Prostate gland (tissue), 2 donors: ENCODE data around the gene KCNK4. TPM values are rescaled to one million over a fixed set of nuclear protein-coding genes. Genes with fewer than 3 reads are reported as not detected.
"Not testable (repeated sequence)": the region's sequence is repeated elsewhere in the genome, so short reads cannot be mapped to it uniquely, and the experiment has no call there.

Source experiments
- DNase-seq: peaks from one replicate; pipeline ENCODE4 v3.0.0-alpha.2; 2019; ENCODE audit warnings: low spot score
- H3K27ac ChIP-seq, 2 donors: fragments of 200-600 bp; sonication (generic); 2 replicates each; pipeline ENCODE4 v1.5.1; 2017 to 2019
- H3K27me3 ChIP-seq: fragments of 200-600 bp; sonication (generic); replicated peaks from 2 replicates; pipeline ENCODE4 v1.5.1; 2019; ENCODE audit not compliant: insufficient read depth
- H3K36me3 ChIP-seq, 2 donors: fragments of 200-600 bp; sonication (generic); 1 replicate in 1 of 2; 2 replicates in 1 of 2; pipeline versions ENCODE4 v1.5.1 to v1.8.1; 2017 to 2019
- H3K4me1 ChIP-seq: fragments of 200-600 bp; sonication (generic); replicated peaks from 2 replicates; pipeline ENCODE4 v1.5.1; 2019
- H3K4me3 ChIP-seq, 2 donors: fragments of 200-600 bp; sonication (generic); 2 replicates each; pipeline ENCODE4 v1.5.1; 2017 to 2019
- H3K9me3 ChIP-seq: fragments of 200-600 bp; sonication (generic); 2 replicates; pipeline ENCODE4 v1.5.1; 2017
- POLR2A ChIP-seq: fragments of 450-650 bp; IDR thresholded peaks from one replicate; pipeline ENCODE4 v1.6.1; 2016; ENCODE audit warnings: antibody characterized with exemption, mild to moderate bottlenecking
- POLR2AphosphoS5 ChIP-seq: sonication (generic); formaldehyde crosslinking; IDR thresholded peaks from one replicate; pipeline ENCODE4 v1.6.1; 2017; ENCODE audit warnings: antibody characterized with exemption
- WGBS: methylation state at CpG from one replicate; pipeline ENCODE4 v1.1.5; 2018; 5-methylcytosine and 5-hydroxymethylcytosine counted together
- intact Hi-C: fragments of 100-400 bp; cut with DNase I; formaldehyde crosslinking; loops from one replicate; pipeline ENCODE4 v1.14.2; 2022
- total RNA-seq, 2 donors: library from RNA; depleted of rRNA; stranded (reverse); fragments of >200 nt; gene quantifications; one replicate each; pipeline ENCODE4 v1.1.0, GENCODE V29; 2016
- TF ChIP-seq, protein P1 (sequence below), 4 experiments: fragments of 200-600 bp in 2 of 4; fragments of 450-650 bp in 2 of 4; sonication (generic) in 2 of 4; IDR thresholded peaks; 1 replicate in 3 of 4; 2 replicates in 1 of 4; pipeline ENCODE4 v1.5.1; 2016 to 2019; ENCODE audit warnings: antibody characterized with exemption in 4 of 4, mild to moderate bottlenecking in 2 of 4, moderate library complexity in 2 of 4

The KCNK4 gene
- total RNA-seq, 2 donors from 2014 or later = not detected

DNA sequence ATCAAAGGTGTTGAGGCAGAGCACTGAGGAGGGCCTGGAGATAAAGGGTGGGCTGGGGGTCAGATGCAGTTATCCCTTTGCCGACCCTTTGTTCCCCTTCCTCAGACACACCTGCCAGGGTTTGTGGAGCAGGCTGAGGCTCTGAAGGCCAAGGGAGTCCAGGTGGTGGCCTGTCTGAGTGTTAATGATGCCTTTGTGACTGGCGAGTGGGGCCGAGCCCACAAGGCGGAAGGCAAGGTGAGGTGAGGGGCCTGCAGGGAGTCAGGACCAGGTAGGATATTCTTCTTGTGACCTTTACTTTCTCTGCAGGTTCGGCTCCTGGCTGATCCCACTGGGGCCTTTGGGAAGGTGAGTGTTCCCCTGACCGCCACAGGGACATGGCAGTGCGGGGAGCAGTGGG, 29.5 kb downstream of the KCNK4 start:
- DNase-seq = no peak
- H3K9me3 ChIP-seq = no peaks in the 10 kb centered on the region
- WGBS = 94% methylated on average over 7 of the region's 7 CpGs
- intact Hi-C loops = no loop called here
- no peaks in the 10 kb centered on the region for H3K4me1 ChIP-seq
- H3K36me3 ChIP-seq = no peaks in the 10 kb centered on the region
- H3K27ac ChIP-seq = peak overlapping the region; percentile 65 to 68
- TF ChIP-seq POLR2A (no peak), POLR2AphosphoS5 (no peak)
- TF ChIP-seq, protein P1, sequence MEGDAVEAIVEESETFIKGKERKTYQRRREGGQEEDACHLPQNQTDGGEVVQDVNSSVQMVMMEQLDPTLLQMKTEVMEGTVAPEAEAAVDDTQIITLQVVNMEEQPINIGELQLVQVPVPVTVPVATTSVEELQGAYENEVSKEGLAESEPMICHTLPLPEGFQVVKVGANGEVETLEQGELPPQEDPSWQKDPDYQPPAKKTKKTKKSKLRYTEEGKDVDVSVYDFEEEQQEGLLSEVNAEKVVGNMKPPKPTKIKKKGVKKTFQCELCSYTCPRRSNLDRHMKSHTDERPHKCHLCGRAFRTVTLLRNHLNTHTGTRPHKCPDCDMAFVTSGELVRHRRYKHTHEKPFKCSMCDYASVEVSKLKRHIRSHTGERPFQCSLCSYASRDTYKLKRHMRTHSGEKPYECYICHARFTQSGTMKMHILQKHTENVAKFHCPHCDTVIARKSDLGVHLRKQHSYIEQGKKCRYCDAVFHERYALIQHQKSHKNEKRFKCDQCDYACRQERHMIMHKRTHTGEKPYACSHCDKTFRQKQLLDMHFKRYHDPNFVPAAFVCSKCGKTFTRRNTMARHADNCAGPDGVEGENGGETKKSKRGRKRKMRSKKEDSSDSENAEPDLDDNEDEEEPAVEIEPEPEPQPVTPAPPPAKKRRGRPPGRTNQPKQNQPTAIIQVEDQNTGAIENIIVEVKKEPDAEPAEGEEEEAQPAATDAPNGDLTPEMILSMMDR (IDR thresholded peaks at IDR 0.05) = no peak
- H3K4me3 ChIP-seq = no peak overlapping the region
- no peaks in the 10 kb centered on the region for H3K27me3 ChIP-seq

- TF ChIP-seq POLR2AphosphoS5 (no peak), POLR2A (no peak)
- TF ChIP-seq, protein P1 (IDR thresholded peaks at IDR 0.05) = no peak
- no peaks in the 10 kb centered on the region for H3K27me3 ChIP-seq
- 73% methylated on average over 5 of the region's 5 CpGs for WGBS
- H3K4me1 ChIP-seq = no peaks in the 10 kb centered on the region
- no peaks in the 10 kb centered on the region for H3K36me3 ChIP-seq
- no peak overlapping the region for H3K4me3 ChIP-seq
- no peaks in the 10 kb centered on the region for H3K9me3 ChIP-seq
- H3K27ac ChIP-seq = peak overlapping the region; percentile 65 to 68
- DNase-seq = no peak
- intact Hi-C loops = no loop called here
These were observed 29.9 kb downstream of the KCNK4 start for GRCh38 chr11:64321026-64321425.

GRCh38 chr11:64321533-64321932, 30.4 kb downstream of the KCNK4 start:
- intact Hi-C loops = no loop called here
- no peaks in the 10 kb centered on the region for H3K9me3 ChIP-seq
- H3K4me1 ChIP-seq = no peaks in the 10 kb centered on the region
- WGBS = 62% methylated on average over 5 of the region's 5 CpGs
- peak; percentile 86 for DNase-seq
- TF ChIP-seq, protein P1 (IDR thresholded peaks at IDR 0.05) = no peak
- TF ChIP-seq POLR2A (peak; percentile 70), POLR2AphosphoS5 (peak; percentile 94)
- peak overlapping the region; percentile 65 to 68 for H3K27ac ChIP-seq
- H3K36me3 ChIP-seq = no peaks in the 10 kb centered on the region
- H3K27me3 ChIP-seq = no peaks in the 10 kb centered on the region
- H3K4me3 ChIP-seq = no peak overlapping the region

- intact Hi-C loops = no loop called here
- Histone ChIP-seq H3K36me3 (no peaks in the 10 kb centered on the region), H3K9me3 (no peaks in the 10 kb centered on the region), H3K27ac (no peak overlapping the region), H3K27me3 (no peaks in the 10 kb centered on the region), H3K4me3 (no peak overlapping the region), H3K4me1 (no peaks in the 10 kb centered on the region)
- no peak for DNase-seq
- WGBS = 81% methylated on average over 7 of the region's 7 CpGs
- TF ChIP-seq POLR2AphosphoS5 = no peak
- TF ChIP-seq, protein P1 (IDR thresholded peaks at IDR 0.05) = no peak
- no peak for TF ChIP-seq POLR2A
These were observed 31.8 kb downstream of the KCNK4 start for GRCh38 chr11:64322925-64323260.

GRCh38 chr11:64323373-64323772, 32.3 kb downstream of the KCNK4 start:
- Histone ChIP-seq H3K4me1 (no peaks in the 10 kb centered on the region), H3K27ac (peak overlapping the region in 1 of 2 donors; percentile 49), H3K36me3 (no peaks in the 10 kb centered on the region), H3K9me3 (no peaks in the 10 kb centered on the region), H3K4me3 (no peak overlapping the region), H3K27me3 (no peaks in the 10 kb centered on the region)
- TF ChIP-seq, protein P1 (IDR thresholded peaks at IDR 0.05) = no peak
- TF ChIP-seq POLR2A (no peak), POLR2AphosphoS5 (no peak)
- no peak for DNase-seq
- intact Hi-C loops = no loop called here
- 49% methylated on average over 5 of the region's 5 CpGs for WGBS

GRCh38 chr11:64323984-64324383, 32.9 kb downstream of the KCNK4 start:
- WGBS = 97% methylated on average over 4 of the region's 4 CpGs
- H3K9me3 ChIP-seq, DNase-seq, H3K4me3 ChIP-seq, H3K36me3 ChIP-seq, H3K27me3 ChIP-seq, H3K4me1 ChIP-seq, intact Hi-C loops: not testable (repeated sequence)
- peak overlapping the region; percentile 43 to 49 for H3K27ac ChIP-seq
